Peyer's patch (tissue), 4 donors: ENCODE data around the gene CCDC187. TPM values are rescaled to one million over a fixed set of nuclear protein-coding genes. Genes with fewer than 3 reads are reported as not detected.

Experiments
- DNase-seq, 3 donors: peaks; one replicate each; pipeline ENCODE4 v3.0.0-alpha.2; 2017 to 2019
- H3K27ac ChIP-seq, 4 donors: fragments of 200-600 bp; sonication (generic); one replicate each; pipeline ENCODE4 v1.5.1; 2016 to 2019
- H3K27me3 ChIP-seq, 2 donors: fragments of 200-600 bp; sonication (generic); one replicate each; pipeline ENCODE4 v1.5.1; 2019
- H3K36me3 ChIP-seq, 3 donors: fragments of 200-600 bp; sonication (generic); one replicate each; pipeline ENCODE4 v1.5.1; 2016 to 2019
- H3K4me1 ChIP-seq, 4 donors: fragments of 200-600 bp; sonication (generic); one replicate each; pipeline ENCODE4 v1.5.1; 2016 to 2019
- H3K4me3 ChIP-seq, 4 donors: fragments of 200-600 bp; sonication (generic); 1 replicate in 3 of 4; 2 replicates in 1 of 4; pipeline ENCODE4 v1.5.1; 2016 to 2019; ENCODE audit warnings: mild to moderate bottlenecking in 1 of 4
- H3K9me3 ChIP-seq, 4 donors: fragments of 200-600 bp; sonication (generic); one replicate each; pipeline ENCODE4 v1.5.1; 2016 to 2019; ENCODE audit warnings: mild to moderate bottlenecking in 1 of 4
- CTCF ChIP-seq, 6 experiments: fragments of 450-650 bp in 4 of 6; fragments of 200-600 bp in 2 of 6; sonication (generic) in 1 of 6; IDR thresholded peaks; one replicate each; pipeline ENCODE4 v1.5.1; 2017 to 2019; ENCODE audit warnings: antibody characterized with exemption in 6 of 6, mild to moderate bottlenecking in 3 of 6, moderate library complexity in 1 of 6
- POLR2A ChIP-seq, 2 donors: fragments of 450-650 bp; IDR thresholded peaks; one replicate each; pipeline ENCODE4 v1.5.1; 2017; ENCODE audit warnings: antibody characterized with exemption in 2 of 2, mild to moderate bottlenecking in 2 of 2, moderate library complexity in 2 of 2
- total RNA-seq, 4 donors: library from RNA; depleted of rRNA; stranded (reverse); fragments of >200 nt; gene quantifications; one replicate each; pipeline ENCODE4 v1.1.0, GENCODE V29; 2016

The CCDC187 gene
- total RNA-seq, 4 donors from 2014 or later: 0.35 to 1.0 (median 0.67) TPM; not detected in 1

DNA sequence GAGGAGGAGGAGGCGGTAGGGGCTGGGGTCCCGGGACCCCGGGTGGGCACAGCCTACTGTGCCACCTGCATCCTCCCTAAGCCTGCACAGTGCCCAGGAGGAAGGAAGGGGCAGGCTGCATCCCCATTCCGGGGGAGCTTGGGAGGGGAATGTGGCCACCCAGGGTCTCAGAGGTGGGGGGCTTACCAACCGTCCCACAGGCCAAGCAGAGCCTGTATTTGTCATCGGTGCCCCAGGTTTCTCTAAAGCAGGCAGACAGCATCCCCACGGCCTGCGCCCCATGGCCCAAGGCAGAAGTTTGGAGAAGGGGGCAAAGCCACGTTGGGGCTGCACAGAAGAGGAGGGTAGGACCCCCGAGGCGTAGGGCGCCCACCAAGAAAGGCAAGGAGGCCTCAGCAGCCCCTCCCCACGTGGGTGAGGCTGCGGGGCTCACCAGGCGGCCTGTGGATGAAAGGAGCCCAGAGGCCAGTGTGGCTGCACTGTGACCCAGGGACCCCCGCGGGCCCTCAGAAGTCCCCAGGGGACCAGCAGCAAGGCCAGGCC is 22.9 kb upstream of the CCDC187 start:
- no peaks in the 10 kb centered on the region for H3K36me3 ChIP-seq
- peaks cover 0 to 26% (median 11%) of the 10 kb centered on the region in 4 donors for H3K4me1 ChIP-seq
- peak overlapping the region; percentile 49 to 84 (median 66) for H3K27ac ChIP-seq
- H3K9me3 ChIP-seq: no peaks in the 10 kb centered on the region
- H3K4me3 ChIP-seq: peak overlapping the region; percentile 39 to 65 (median 61)
- DNase-seq: no peak
- TF ChIP-seq POLR2A (IDR thresholded peaks at IDR 0.05): no peak
- no peak for TF ChIP-seq CTCF (IDR thresholded peaks at IDR 0.05)
- no peaks in the 10 kb centered on the region for H3K27me3 ChIP-seq

DNA sequence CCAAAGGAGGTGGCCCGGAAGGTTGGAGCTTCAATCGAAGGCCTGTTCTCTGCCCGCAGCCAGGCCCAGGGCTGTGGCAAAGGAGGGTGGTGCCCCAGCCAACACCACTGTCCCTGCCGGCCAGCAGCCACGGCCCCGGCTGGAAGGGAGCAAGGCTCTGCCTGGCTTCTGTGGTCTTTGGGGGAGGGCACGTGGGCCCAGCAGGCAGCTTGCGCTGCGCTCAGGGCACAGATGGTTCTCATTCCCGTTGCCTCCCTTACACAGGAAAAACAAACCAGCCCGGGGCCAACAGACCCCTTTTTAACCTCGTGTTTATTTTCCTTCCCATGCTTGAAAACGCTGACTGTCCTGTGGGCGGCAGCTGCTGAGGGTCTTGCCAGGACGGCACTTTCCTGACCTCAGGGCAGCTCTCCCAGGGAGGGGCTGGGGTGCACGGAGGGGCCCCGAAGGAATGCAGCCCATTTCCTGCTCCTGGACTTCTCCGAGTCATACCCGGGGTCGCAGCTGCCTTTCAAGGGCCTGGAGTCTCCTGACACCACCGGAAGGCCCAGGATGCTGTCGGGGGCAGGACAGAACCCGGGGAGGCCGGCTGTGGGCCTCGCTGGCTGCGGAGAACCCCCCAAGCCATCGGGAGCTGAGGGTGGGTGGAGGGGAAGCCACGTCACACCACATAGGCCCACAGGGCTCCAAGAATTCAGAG is 22.3 kb upstream of the CCDC187 start:
- DNase-seq: no peak
- H3K4me3 ChIP-seq: no peak overlapping the region
- H3K27ac ChIP-seq: peak overlapping the region; percentile 49 to 84 (median 66)
- no peaks in the 10 kb centered on the region for H3K9me3 ChIP-seq
- no peak for TF ChIP-seq POLR2A (IDR thresholded peaks at IDR 0.05)
- TF ChIP-seq CTCF (IDR thresholded peaks at IDR 0.05): no peak
- peaks cover 0 to 26% (median 11%) of the 10 kb centered on the region in 4 donors for H3K4me1 ChIP-seq
- no peaks in the 10 kb centered on the region for H3K36me3 ChIP-seq
- H3K27me3 ChIP-seq: no peaks in the 10 kb centered on the region

- no peak for DNase-seq
- H3K36me3 ChIP-seq: no peaks in the 10 kb centered on the region
- TF ChIP-seq CTCF (IDR thresholded peaks at IDR 0.05): no peak
- TF ChIP-seq POLR2A (IDR thresholded peaks at IDR 0.05): no peak
- peak overlapping the region in 1 of 4 donors; percentile 84 for H3K27ac ChIP-seq
- H3K4me3 ChIP-seq: no peak overlapping the region
- no peaks in the 10 kb centered on the region for H3K27me3 ChIP-seq
- no peaks in the 10 kb centered on the region for H3K9me3 ChIP-seq
- H3K4me1 ChIP-seq: peaks cover 0 to 26% (median 11%) of the 10 kb centered on the region in 4 donors
Measured at GRCh38 chr9:136325358-136325757, 21.5 kb upstream of the CCDC187 start.

DNA sequence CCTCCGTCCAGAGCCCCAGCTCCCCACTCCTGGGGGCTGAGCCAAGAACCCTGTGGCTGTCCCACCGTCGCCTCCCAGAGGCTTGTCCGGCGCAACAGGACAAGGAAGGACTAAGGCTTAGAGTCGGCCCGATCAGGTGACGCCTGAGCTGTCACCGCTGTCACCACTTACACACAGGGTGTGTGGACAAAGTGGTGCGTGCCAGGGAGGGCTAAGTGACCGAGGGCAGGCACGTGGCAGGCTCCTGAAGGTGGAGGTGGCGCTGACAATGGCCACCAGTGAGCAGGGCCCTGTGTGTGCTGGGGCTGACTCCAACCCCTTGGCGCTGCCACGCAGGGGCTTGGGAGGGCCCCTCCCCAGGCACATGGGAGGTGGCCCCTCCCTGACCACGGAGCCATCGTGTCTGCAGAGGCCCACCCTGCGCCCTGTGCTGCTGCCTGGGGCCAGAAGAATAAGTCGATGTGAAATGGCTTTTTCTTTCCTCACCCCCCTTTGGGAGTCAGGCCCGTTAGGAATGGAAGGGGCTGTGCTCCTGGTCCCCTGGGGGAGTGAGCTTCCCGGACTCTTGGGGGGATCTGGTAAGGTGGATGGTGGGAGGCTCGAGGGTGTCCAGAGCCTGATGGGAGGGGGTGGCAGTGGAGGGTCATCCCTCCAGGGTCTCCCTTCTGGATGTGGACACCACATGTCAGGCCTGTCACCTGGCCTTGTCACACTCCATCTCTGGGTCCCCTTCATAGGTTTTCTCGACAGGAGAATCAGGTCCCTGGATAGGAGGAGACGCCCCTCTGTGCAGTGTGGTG is 20.8 kb upstream of the CCDC187 start:
- H3K36me3 ChIP-seq: no peaks in the 10 kb centered on the region
- H3K27me3 ChIP-seq: no peaks in the 10 kb centered on the region
- peaks cover 0 to 26% (median 11%) of the 10 kb centered on the region in 4 donors for H3K4me1 ChIP-seq
- no peak overlapping the region for H3K4me3 ChIP-seq
- TF ChIP-seq CTCF (IDR thresholded peaks at IDR 0.05) (no peak), POLR2A (IDR thresholded peaks at IDR 0.05) (no peak)
- no peak overlapping the region for H3K27ac ChIP-seq
- DNase-seq: no peak
- no peaks in the 10 kb centered on the region for H3K9me3 ChIP-seq

DNA sequence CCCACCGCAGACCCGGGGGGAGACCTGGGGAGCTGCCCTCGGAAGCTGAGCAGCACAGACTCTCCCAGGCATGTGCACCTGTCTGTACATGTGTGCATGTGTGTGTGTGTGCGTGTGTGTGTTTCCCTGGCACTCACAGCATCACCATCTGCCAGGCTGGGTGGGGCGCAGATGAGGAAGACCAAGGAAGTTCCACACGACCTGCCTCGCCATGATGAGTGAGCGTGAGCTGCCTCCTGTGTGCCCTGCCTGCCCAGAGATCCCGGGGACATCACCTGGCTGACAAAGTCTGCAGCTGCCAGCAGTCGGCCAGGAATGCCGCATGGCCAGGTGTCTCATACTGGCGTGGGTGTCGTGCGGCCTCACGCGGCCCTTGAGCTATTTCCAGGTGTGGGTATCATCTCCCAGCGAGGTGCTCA is 19.5 kb upstream of the CCDC187 start:
- Histone ChIP-seq H3K36me3 (no peaks in the 10 kb centered on the region), H3K27me3 (no peaks in the 10 kb centered on the region), H3K4me1 (peaks cover 0 to 19% (median 8%) of the 10 kb centered on the region in 4 donors), H3K9me3 (no peaks in the 10 kb centered on the region), H3K4me3 (no peak overlapping the region), H3K27ac (no peak overlapping the region)
- TF ChIP-seq POLR2A (IDR thresholded peaks at IDR 0.05): no peak
- TF ChIP-seq CTCF (IDR thresholded peaks at IDR 0.05): no peak
- no peak for DNase-seq
